ENCODE data around the gene FN3KRP. TPM values are rescaled to one million over a fixed set of nuclear protein-coding genes. Genes with fewer than 3 reads are reported as not detected.

Gene FN3KRP
- total and polyA plus RNA-seq, 2 of the 13 experiments (the other 11 are each of a cell fraction or from before 2014, with no cell fraction given), result 22.4 to 28.2 TPM

- H3K4me2 ChIP-seq (ENCODE audit: low read depth, low read length), result no peak overlapping the region
- POLR2A ChIA-PET, result no interaction called here
- DNase-seq (ENCODE audit: low spot score) (no peak), FAIRE-seq (no peak), ATAC-seq (no peak)
- CTCF ChIA-PET (ENCODE audit: low intra/inter-chr PET ratio, low total read pairs), result no interaction called here
- H3K9ac ChIP-seq (ENCODE audit: insufficient read depth, low read depth, low read length), result no peak overlapping the region
- 88% methylated on average over 13 of the region's 17 CpGs for WGBS (ENCODE audit: low lambda C conversion rate)
- H3K36me3 ChIP-seq (replicated peaks in 1 of 2; ENCODE audit: control insufficient read depth in 1 of 2, insufficient read depth in 2 of 2, low read length in 2 of 2), result no peaks in the 10 kb centered on the region
- no peak overlapping the region for H3K27ac ChIP-seq (ENCODE audit: extremely low read length, insufficient read depth, low read length)
- intact Hi-C loops (cut with micrococcal nuclease; ENCODE audit: unreplicated experiment) (no loop called here), in situ Hi-C loops (cut with HindIII; ENCODE audit: extremely low pct_ligation_motif_present, low pct_unique_long_range_greater_than_20kb) (no loop called here)
- no peaks in the 10 kb centered on the region for H4K20me1 ChIP-seq (ENCODE audit: insufficient read depth, low read length)
- no peaks in the 10 kb centered on the region for H3K79me2 ChIP-seq (ENCODE audit: insufficient read depth, low read length)
- BruUV-seq (replicated peaks), result no TSS peak
- peaks cover 16% of the 10 kb centered on the region for H3K4me1 ChIP-seq (ENCODE audit: insufficient read depth, low read length)
- H3K27me3 ChIP-seq (ENCODE audit: control insufficient read depth in 1 of 2, insufficient read depth in 2 of 2, low read length in 2 of 2), result no peaks in the 10 kb centered on the region
- peaks cover 15% of the 10 kb centered on the region for H3K9me3 ChIP-seq (ENCODE audit: low read length)
- H2AFZ ChIP-seq (ENCODE audit: low read length), result no peak overlapping the region
- no peak overlapping the region for H3K4me3 ChIP-seq (replicated peaks in 1 of 3; ENCODE audit: insufficient read depth in 1 of 3, low read depth in 2 of 3, low read length in 3 of 3)
- TF ChIP-seq TBX3 (IDR thresholded peaks at IDR 0.05; ENCODE audit: borderline replicate concordance) (no peak), CCDC6 (CRISPR knock-in tag; IDR thresholded peaks at IDR 0.05) (no peak), ZNF260 (CRISPR knock-in tag; IDR thresholded peaks at IDR 0.05; ENCODE audit: borderline replicate concordance, low read depth) (no peak), ZBTB14 (CRISPR knock-in tag; IDR thresholded peaks at IDR 0.05) (no peak), SMARCE1 (IDR thresholded peaks at IDR 0.05; ENCODE audit: borderline replicate concordance) (no peak), ZNF615 (CRISPR knock-in tag; IDR thresholded peaks at IDR 0.05; ENCODE audit: borderline replicate concordance) (no peak), IKZF5 (CRISPR knock-in tag; IDR thresholded peaks at IDR 0.05) (no peak), ZHX2 (IDR thresholded peaks at IDR 0.05; ENCODE audit: low read depth) (no peak), ZHX2 (CRISPR knock-in tag; IDR thresholded peaks at IDR 0.05; ENCODE audit: borderline replicate concordance) (no peak), MED1 (CRISPR knock-in tag; IDR thresholded peaks at IDR 0.05) (no peak), NR2C2 (CRISPR knock-in tag; IDR thresholded peaks at IDR 0.05; ENCODE audit: borderline replicate concordance) (no peak), ZNF510 (CRISPR knock-in tag; IDR thresholded peaks at IDR 0.05; ENCODE audit: low read depth) (no peak), GLMP (CRISPR knock-in tag; IDR thresholded peaks at IDR 0.05; ENCODE audit: borderline replicate concordance) (no peak), MYNN (CRISPR knock-in tag; IDR thresholded peaks at IDR 0.05; ENCODE audit: low read depth) (no peak)
Measured at GRCh38 chr17:82691714-82692113, 24.8 kb upstream of the FN3KRP start.
